ENCODE results near the gene KRTAP21-3.

The KRTAP21-3 gene

DNA sequence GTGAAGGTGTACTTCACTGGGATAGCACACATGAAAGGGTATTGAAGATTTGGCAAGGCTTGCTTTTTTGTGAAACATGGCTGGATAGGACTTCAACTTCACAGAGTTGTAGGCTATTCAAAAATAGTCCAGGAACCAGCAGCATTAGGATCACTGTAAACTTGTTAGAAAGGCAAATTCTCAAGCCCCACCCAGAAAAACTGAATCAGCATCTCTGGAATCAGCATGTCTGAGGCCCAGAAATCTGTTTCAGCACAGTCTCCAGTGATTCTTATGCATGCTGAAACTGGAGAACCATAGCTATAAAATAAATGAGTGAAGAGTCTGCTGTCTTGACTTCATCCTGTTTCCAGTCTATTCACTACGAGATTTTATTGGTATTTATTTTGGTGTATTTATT lies 8.1 kb upstream of the KRTAP21-3 start:
- TF ChIP-seq, protein P1, sequence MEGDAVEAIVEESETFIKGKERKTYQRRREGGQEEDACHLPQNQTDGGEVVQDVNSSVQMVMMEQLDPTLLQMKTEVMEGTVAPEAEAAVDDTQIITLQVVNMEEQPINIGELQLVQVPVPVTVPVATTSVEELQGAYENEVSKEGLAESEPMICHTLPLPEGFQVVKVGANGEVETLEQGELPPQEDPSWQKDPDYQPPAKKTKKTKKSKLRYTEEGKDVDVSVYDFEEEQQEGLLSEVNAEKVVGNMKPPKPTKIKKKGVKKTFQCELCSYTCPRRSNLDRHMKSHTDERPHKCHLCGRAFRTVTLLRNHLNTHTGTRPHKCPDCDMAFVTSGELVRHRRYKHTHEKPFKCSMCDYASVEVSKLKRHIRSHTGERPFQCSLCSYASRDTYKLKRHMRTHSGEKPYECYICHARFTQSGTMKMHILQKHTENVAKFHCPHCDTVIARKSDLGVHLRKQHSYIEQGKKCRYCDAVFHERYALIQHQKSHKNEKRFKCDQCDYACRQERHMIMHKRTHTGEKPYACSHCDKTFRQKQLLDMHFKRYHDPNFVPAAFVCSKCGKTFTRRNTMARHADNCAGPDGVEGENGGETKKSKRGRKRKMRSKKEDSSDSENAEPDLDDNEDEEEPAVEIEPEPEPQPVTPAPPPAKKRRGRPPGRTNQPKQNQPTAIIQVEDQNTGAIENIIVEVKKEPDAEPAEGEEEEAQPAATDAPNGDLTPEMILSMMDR (conservative IDR thresholded peaks at IDR 0.05; ENCODE audit: low read depth, low read length): no peak
- no peak overlapping the region for H3K4me3 ChIP-seq (ENCODE audit: low read length)

DNA sequence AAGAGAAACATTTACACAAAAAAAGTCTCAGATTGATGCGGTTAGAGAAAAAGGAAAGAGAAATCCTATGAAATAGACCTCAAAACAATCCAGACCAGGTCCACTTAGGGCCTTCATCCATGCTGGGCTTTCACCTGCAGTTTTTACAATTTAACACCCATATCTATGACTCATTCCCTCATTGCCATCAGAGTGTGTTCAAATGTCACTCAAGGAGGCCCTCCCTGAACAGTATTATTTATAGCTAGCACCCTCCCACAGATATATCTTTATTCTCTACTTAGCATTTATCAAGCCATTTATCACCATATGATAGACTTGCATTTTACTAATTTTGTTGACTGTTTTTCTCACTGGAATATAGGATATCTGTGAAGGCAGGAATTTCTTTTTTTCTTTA lies 824 bp upstream of the KRTAP21-3 start:
- no peak overlapping the region for H3K4me3 ChIP-seq (ENCODE audit: low read length)
- TF ChIP-seq, protein P1 (conservative IDR thresholded peaks at IDR 0.05; ENCODE audit: low read depth, low read length): no peak
- no peak for DNase-seq (ENCODE audit: low read depth)

More for the DNA sequence above, 8.1 kb upstream of the KRTAP21-3 start:
- no peak for DNase-seq (ENCODE audit: low read depth)

DNA sequence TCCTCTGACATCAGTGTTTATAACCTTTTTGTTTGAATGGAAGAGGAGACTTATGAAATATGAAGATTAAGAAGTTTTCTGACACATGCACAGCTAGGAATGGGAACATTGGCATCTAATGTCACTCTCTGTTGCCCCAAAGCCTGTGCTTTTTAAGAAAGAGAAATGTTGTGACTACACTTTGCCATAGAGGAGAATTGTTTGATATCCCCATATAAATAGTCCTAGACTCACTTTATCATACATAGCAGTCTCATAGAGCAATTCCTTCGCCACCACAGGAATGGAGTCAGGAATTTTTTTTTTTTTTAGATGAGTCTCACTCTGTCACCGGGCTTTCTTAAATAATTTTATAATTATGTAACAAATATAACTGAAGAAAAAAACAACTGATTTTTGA lies 1.5 kb downstream of the KRTAP21-3 start:
- TF ChIP-seq, protein P1 (conservative IDR thresholded peaks at IDR 0.05; ENCODE audit: low read depth, low read length): no peak
- DNase-seq (ENCODE audit: low read depth): peak; percentile 11
- no peak overlapping the region for H3K4me3 ChIP-seq (ENCODE audit: low read length)

DNA sequence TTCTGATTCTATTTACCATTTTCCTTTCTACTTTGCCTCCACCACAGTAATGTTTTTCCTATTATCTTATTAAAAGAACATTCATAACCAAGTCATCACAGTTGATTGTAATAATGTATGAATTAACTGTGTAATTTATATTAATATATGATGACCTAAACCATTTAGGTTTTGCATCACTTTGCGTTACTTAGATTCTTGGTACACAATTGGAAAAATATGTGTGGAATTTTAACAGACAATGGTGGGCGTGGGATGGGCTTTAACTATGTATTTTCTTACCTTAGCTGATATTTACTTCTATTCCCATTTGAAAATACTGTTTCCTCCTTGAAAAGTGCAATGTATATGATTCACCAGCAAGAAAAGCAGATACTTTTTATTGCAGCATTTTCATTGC lies 3.6 kb downstream of the KRTAP21-3 start:
- no peak overlapping the region for H3K4me3 ChIP-seq (ENCODE audit: low read length)
- no peak for DNase-seq (ENCODE audit: low read depth)
- TF ChIP-seq, protein P1 (conservative IDR thresholded peaks at IDR 0.05; ENCODE audit: low read depth, low read length): no peak

DNA sequence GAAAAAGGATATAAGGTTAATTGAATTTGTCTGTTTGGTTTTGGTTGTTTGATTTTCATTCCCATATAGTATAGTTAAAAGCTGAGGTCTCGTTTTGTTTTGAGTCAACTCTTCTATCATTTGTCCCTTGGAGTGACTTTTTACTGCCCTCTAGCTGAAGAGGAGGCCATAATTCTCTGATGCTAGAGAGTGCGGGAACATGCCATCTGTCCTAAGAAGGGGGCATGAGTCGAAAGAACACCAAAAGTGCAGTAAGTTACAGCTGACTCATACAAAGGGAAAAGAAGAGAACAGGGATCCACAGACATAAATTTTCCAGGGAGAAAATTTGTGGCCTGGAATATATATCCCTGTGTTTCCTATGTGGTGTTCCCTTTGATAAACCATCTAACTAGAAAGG lies 4.1 kb downstream of the KRTAP21-3 start:
- no peak for DNase-seq (ENCODE audit: low read depth)
- no peak overlapping the region for H3K4me3 ChIP-seq (ENCODE audit: low read length)
- TF ChIP-seq, protein P1 (conservative IDR thresholded peaks at IDR 0.05; ENCODE audit: low read depth, low read length): no peak

DNA sequence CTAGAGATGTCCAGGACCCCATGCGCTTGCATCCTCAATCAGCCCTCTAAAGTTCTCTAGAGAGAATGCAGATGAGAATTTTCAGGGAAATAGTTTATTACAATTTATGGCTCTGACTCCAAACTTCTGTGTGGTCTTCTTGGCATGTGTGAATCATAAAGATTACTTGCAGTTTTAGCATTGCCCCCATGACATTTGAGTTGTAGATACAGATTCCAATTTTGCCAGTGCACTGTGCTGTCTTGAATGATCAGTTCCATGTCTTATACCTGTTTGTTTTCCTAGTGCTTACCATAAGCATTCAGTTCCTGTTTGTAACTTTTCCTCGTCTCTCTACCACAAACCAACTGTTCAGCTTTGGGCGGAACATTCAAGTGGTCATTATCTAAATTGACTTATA lies 4.8 kb downstream of the KRTAP21-3 start:
- no peak for DNase-seq (ENCODE audit: low read depth)
- H3K4me3 ChIP-seq (ENCODE audit: low read length): no peak overlapping the region
- TF ChIP-seq, protein P1 (conservative IDR thresholded peaks at IDR 0.05; ENCODE audit: low read depth, low read length): no peak

DNA sequence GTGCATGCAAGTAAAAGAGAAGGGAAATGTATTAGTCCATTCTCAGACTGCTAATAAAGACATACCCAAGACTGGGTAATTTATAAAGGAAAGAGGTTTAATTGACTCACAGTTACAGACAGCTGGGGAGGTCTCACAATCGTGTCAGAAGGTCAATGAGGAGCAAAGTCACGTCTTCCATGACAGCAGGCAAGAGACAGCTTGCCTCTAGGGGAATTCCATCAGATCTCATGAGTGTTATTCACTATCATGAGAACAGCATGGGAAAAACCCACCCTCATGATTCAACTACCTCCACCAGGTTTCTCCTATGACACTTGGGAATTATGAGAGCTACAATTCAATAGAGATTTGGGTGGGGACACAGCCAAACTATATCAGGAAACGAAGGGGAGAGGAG lies 8.1 kb downstream of the KRTAP21-3 start:
- TF ChIP-seq, protein P1 (conservative IDR thresholded peaks at IDR 0.05; ENCODE audit: low read depth, low read length): no peak
- no peak for DNase-seq (ENCODE audit: low read depth)
- H3K4me3 ChIP-seq (ENCODE audit: low read length): no peak overlapping the region
